Loucy (cell line): ENCODE results near the gene KCNIP3.
"Not testable (repeated sequence)": the region's sequence is repeated elsewhere in the genome, so short reads cannot be mapped to it uniquely, and the experiment has no call there.

Source experiments
- CTCF ChIP-seq: fragments of 200-600 bp; sonication (generic); conservative IDR thresholded peaks from 2 replicates; pipeline ENCODE4 v1.5.1; 2014; ENCODE audit warnings: mild to moderate bottlenecking, antibody characterized with exemption, low read length
- EZH2phosphoT487 ChIP-seq: fragments of 200-600 bp; IDR thresholded peaks from 2 replicates; pipeline ENCODE4 v1.6.1; 2018; ENCODE audit warnings: antibody characterized with exemption, mild to moderate bottlenecking, moderate library complexity, borderline replicate concordance

GRCh38 chr2:95411239-95411638 is 114.1 kb downstream of the KCNIP3 start:
- not testable (repeated sequence) for TF ChIP-seq CTCF, EZH2phosphoT487
